ENCODE measurements around the gene TPCN2.

TPCN2 gene

DNA sequence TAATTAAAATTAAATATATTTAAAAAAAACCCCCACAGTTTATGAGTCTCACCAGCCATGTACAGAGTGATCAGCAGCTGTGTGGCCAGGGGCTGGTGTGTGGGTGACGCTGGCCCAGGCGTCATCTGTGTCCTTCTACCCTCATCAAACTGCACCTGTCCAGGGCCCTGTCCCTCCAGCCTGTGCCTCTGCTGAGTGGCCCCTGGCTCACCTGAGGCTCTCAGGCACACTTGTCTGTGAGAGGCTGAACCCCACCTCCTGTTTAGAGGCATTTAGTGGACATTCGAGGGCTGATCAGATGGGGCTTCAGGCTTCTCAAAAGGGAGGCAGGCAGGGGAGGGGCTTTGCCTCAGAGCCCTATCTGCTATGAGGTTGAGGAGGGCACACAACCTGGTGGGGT, 77.1 kb downstream of the TPCN2 start:
- Histone ChIP-seq H3K4me3 (ENCODE audit: low read depth in 1 of 2, low read length in 1 of 2) (no peak overlapping the region), H3K9me3 (no peaks in the 10 kb centered on the region), H3K36me3 (no peaks in the 10 kb centered on the region), H3K27me3 (peaks cover 14% of the 10 kb centered on the region), H3K27ac (no peak overlapping the region), H3K4me1 (ENCODE audit: control insufficient read depth in 1 of 2, insufficient read depth in 1 of 2, low read depth in 1 of 2, low read length in 1 of 2) (no peaks in the 10 kb centered on the region)
- TF ChIP-seq, protein P1, sequence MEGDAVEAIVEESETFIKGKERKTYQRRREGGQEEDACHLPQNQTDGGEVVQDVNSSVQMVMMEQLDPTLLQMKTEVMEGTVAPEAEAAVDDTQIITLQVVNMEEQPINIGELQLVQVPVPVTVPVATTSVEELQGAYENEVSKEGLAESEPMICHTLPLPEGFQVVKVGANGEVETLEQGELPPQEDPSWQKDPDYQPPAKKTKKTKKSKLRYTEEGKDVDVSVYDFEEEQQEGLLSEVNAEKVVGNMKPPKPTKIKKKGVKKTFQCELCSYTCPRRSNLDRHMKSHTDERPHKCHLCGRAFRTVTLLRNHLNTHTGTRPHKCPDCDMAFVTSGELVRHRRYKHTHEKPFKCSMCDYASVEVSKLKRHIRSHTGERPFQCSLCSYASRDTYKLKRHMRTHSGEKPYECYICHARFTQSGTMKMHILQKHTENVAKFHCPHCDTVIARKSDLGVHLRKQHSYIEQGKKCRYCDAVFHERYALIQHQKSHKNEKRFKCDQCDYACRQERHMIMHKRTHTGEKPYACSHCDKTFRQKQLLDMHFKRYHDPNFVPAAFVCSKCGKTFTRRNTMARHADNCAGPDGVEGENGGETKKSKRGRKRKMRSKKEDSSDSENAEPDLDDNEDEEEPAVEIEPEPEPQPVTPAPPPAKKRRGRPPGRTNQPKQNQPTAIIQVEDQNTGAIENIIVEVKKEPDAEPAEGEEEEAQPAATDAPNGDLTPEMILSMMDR (IDR thresholded peaks at IDR 0.05) = no peak

DNA sequence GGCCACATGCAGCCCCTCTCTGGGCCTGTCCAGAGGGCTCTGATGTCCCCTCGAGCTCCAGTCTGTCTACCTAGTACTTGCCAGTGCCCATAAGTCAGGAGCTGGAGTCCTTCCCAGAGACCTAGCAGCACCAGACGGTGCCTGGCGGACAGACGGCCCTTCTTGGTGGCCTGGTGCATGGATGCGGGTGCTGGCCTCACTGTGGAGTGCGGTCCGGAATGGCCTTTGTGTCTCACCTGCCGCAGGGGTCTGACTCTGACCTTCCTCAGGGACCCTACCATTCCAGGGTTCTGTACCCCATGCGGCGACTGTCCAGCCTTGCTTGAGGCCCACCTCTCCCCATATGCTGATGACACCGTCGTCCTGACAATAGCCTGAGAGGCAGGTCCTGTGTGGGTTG, 77.6 kb downstream of the TPCN2 start:
- Histone ChIP-seq H3K4me3 (ENCODE audit: low read depth in 1 of 2, low read length in 1 of 2) (no peak overlapping the region), H3K4me1 (ENCODE audit: control insufficient read depth in 1 of 2, insufficient read depth in 1 of 2, low read depth in 1 of 2, low read length in 1 of 2) (no peaks in the 10 kb centered on the region), H3K36me3 (no peaks in the 10 kb centered on the region), H3K9me3 (no peaks in the 10 kb centered on the region), H3K27ac (no peak overlapping the region), H3K27me3 (peaks cover 14% of the 10 kb centered on the region)
- TF ChIP-seq, protein P1 (IDR thresholded peaks at IDR 0.05) = no peak

DNA sequence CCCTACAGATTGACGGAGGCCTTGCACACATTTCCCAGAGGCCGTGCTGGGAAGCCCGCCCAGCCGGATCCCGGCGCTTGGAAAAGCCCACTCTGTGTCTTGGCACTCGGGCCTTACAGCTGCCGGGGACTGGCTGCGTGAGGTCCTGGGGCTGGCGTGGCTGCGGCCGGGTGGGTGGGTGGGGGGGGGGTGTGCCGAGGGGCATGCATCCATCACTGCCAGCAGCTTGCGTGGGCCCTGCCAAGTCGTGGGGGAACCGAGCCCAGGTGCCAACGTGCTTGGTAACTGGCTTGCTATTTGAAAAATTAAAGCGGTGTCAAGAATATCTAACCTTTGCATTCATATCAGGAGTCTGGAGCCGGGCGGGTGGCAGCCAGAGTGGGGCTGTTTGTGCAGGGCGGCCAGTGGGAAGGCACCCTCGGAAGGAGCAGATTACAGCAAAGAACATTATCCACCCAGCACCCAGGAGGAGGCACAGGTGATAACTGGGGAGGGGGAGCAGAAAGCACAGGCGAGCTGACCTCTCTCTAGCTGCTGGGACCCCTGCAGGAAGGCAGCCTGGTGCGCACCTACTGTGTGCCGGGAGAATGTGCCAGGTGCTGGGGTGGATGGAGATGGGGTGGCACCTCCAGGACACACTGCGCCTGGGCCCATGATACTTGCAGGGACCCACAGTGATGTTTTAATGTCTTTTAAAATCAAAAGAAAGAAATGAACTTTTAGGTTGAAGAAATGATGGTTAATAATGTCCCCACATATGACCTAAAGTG, 78.5 kb downstream of the TPCN2 start:
- no peaks in the 10 kb centered on the region for H3K36me3 ChIP-seq
- H3K4me3 ChIP-seq (ENCODE audit: low read depth in 1 of 2, low read length in 1 of 2) = no peak overlapping the region
- peaks cover 14% of the 10 kb centered on the region for H3K27me3 ChIP-seq
- TF ChIP-seq, protein P1 (IDR thresholded peaks at IDR 0.05) = no peak
- H3K4me1 ChIP-seq (ENCODE audit: control insufficient read depth in 1 of 2, insufficient read depth in 1 of 2, low read depth in 1 of 2, low read length in 1 of 2) = no peaks in the 10 kb centered on the region
- no peaks in the 10 kb centered on the region for H3K9me3 ChIP-seq
- H3K27ac ChIP-seq = no peak overlapping the region

DNA sequence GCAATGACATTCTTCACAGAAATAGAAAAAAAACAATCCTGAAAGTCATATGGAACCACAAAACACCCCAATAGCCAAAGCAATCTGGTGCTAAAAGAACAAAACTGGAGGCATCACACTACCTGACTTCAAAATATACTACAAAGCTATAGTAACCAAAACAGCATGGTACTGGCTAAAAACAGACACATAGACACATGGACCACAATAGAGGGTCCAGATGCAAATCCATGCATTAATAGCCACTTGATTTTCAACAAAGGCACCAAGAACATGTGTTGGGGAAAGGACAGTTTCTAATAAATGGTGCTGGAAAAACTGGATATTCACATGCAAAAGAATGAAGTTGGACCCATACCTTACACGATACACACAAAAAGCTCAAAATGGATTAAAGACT, 79.2 kb downstream of the TPCN2 start:
- peaks cover 10% of the 10 kb centered on the region for H3K27me3 ChIP-seq
- TF ChIP-seq, protein P1 (IDR thresholded peaks at IDR 0.05) = no peak
- H3K4me1 ChIP-seq (ENCODE audit: control insufficient read depth in 1 of 2, insufficient read depth in 1 of 2, low read depth in 1 of 2, low read length in 1 of 2) = no peaks in the 10 kb centered on the region
- no peak overlapping the region for H3K4me3 ChIP-seq (ENCODE audit: low read depth in 1 of 2, low read length in 1 of 2)
- no peak overlapping the region for H3K27ac ChIP-seq
- no peaks in the 10 kb centered on the region for H3K36me3 ChIP-seq
- H3K9me3 ChIP-seq = no peaks in the 10 kb centered on the region

DNA sequence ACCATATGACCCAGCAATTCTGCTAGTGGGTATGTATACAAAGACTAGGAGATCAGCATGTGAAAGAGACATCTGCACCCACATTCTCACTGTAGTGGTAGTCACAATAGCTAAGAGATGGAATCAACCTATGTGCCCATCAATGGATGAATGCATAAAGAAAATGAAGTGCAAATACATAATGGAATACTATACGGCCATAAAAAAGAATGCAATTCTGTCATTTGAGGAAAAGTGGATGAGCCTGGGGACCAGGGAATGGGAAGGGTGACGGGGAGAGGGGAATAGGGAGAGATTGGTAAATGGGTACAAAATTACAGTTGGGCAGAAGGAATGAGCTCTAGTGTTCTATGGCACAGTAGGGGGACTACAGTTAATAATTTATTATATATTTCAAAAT, 80.3 kb downstream of the TPCN2 start:
- TF ChIP-seq, protein P1 (IDR thresholded peaks at IDR 0.05) = no peak

More for the DNA sequence above, 80.3 kb downstream of the TPCN2 start:
- no peaks in the 10 kb centered on the region for H3K36me3 ChIP-seq
- no peak overlapping the region for H3K4me3 ChIP-seq (ENCODE audit: low read depth in 1 of 2, low read length in 1 of 2)
- H3K27me3 ChIP-seq = no peaks in the 10 kb centered on the region
- no peak overlapping the region for H3K27ac ChIP-seq
- H3K4me1 ChIP-seq (ENCODE audit: control insufficient read depth in 1 of 2, insufficient read depth in 1 of 2, low read depth in 1 of 2, low read length in 1 of 2) = no peaks in the 10 kb centered on the region
- no peaks in the 10 kb centered on the region for H3K9me3 ChIP-seq
